ENCODE results near the gene SLC38A3.
"Not testable (repeated sequence)": the region's sequence is repeated elsewhere in the genome, so short reads cannot be mapped to it uniquely, and the experiment has no call there.

SLC38A3 gene

DNA sequence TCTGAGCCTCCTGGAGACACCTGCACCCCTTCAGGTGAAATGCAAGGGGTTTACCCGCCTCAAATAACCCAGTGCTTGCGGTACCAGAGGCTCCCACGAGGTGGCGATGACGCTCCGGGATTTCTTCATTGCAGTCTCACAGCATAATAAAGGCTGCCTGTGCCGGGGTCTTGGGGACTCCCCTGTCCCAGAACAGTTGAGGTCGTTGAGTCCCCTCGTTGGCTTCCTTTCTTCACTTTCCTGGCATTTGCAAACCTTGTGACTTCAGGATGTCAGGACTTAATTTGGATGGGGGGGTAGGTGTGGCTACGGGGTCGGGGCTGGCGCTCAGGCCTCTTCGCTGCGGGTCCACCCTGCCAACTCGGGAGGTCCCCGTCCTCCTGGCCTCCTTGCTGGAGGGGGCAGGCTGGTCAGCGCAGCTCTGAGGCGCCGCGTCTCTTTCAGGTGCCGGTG, 12.4 kb upstream of the SLC38A3 start:
- DNase-seq = peak; percentile 78

DNA sequence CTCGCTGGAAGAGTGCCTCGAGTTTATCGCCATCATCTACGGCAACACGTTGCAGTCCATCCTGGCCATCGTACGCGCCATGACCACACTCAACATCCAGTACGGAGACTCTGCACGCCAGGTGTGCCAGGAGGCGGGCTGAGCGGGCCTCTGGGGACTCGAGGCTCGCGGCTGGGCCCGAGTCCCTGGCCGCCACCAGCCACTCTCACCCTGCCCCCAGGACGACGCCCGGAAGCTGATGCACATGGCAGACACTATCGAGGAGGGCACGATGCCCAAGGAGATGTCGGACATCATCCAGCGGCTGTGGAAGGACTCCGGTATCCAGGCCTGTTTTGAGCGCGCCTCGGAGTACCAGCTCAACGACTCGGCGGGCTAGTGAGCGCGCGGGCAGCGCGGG, 11.8 kb upstream of the SLC38A3 start:
- no peak for DNase-seq

DNA sequence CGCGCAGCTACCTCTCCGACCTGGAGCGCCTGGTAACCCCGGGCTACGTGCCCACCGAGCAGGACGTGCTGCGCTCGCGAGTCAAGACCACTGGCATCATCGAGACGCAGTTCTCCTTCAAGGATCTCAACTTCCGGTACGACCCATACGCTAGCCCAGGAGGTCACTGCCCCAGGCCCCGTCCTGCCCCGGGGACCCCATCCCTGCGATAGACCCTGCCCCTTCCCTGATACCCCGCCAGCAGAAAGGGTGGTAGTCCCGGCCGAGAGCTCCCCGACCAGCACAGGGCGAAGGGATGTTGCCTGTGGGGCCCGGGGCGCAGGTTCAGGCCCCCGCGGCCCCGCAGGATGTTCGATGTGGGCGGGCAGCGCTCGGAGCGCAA, 11.3 kb upstream of the SLC38A3 start:
- DNase-seq = no peak

DNA sequence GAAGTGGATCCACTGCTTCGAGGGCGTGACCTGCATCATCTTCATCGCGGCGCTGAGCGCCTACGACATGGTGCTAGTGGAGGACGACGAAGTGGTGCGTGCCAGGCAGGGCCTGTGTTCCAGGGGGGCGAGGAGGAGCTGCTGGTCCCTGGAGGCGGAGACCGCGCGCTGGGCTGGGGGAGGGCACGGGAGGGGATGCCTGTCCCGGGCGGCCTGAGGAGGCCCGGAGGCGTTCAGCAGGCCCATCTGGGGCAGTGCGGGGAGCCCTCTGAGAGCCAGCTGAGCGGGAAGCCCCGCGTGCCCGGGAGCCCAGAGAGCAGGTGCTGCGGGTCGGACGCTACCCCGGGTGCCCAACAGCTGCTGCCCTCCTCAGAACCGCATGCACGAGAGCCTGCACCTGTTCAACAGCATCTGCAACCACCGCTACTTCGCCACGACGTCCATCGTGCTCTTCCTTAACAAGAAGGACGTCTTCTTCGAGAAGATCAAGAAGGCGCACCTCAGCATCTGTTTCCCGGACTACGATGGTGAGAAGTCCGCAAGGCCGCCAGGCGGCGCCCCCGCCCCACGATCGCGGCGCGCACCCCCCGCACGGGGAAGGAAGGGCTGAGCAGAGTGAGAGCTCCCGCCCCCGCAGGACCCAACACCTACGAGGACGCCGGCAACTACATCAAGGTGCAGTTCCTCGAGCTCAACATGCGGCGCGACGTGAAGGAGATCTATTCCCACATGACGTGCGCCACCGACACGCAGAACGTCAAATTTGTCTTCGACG, 10.8 kb upstream of the SLC38A3 start:
- DNase-seq = peak; percentile 76

DNA sequence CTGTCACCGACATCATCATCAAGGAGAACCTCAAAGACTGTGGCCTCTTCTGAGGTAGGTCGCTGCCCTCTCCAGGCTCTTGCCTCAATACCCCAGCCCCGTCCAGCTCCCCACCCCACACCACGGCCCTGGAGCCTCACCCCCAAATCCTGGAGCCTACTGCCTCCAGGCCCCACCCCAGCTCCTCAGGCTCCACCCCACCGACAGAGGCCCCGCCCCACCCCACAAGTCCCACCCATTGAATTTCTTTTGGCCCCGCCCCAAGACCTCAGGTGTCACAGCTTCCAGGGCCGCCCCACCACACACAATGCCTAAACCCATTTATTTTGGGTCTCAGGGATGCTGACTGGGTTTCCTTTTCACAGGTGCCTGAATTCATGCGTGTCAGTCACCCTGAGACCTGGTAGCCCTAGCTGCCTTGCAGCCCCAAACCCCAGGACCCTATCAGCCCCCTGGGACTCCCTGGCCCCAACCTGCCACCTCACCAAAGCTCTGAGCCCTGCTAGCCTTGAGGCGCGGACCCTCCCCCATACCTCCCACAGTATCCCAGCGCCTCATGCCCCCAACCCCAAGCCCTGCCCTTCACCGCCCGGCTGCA, 10.1 kb upstream of the SLC38A3 start:
- DNase-seq = peak; percentile 24

DNA sequence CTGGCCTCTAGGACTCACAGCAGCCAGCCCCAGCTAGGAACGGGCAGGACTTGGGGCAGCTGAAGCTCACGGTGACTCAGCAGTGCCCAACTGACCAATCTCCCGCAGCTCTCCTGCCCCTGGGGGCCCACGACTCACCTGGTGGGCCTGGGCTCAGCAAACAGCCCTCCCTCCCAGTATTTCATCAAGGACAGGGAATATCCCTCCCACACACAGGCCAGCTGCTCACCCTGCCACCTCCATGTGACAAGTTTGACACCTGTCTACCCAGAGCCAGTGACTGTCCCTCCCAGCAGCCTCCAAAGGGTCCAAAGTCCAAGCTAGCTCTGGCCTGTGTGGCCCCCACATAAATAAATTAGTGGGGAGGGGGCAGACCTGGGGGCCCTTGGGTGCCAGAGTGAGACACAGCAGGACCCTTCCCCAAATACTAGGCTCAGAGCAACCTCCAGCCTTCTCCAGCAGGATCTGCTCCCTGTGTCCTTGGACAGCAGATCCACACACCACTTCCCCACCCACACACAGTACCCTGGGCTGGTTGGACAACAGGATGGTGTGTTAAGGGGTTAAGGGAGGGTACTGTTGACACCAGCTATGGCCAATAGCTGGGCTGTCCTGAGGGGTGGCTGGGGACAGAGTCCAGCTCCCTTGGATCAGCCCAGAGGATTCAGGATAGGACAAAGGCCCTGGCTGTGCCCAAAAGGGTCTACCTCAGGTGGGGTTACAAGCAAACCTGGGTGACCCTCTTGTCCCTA, 9.4 kb upstream of the SLC38A3 start:
- no peak for DNase-seq

DNA sequence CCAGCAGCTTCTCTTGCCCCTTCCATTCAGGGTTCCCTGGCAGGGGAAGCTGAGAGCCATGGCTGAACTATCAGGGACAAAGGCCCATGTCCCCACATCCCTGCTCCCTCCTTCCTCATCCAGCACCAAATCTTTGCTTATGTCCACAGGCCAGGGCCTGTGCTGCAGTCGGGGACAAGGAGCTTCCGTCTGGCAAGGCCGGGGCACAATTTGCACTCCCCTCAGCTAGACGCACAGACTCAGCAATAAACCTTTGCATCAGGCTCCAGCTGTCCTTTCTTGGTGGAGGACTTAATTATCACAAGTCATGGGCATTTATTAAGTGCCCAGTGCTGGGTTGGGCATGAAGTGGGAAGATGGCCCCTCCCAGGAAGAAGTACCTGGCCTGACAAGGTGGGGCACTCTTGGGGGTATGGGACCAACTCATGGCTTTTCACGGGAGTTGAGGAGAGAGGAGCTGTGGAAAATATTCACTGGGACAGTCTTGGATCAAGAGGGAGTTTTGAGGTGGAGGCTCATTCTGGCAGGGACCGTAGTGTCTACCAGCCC, 8.7 kb upstream of the SLC38A3 start:
- DNase-seq = no peak

DNA sequence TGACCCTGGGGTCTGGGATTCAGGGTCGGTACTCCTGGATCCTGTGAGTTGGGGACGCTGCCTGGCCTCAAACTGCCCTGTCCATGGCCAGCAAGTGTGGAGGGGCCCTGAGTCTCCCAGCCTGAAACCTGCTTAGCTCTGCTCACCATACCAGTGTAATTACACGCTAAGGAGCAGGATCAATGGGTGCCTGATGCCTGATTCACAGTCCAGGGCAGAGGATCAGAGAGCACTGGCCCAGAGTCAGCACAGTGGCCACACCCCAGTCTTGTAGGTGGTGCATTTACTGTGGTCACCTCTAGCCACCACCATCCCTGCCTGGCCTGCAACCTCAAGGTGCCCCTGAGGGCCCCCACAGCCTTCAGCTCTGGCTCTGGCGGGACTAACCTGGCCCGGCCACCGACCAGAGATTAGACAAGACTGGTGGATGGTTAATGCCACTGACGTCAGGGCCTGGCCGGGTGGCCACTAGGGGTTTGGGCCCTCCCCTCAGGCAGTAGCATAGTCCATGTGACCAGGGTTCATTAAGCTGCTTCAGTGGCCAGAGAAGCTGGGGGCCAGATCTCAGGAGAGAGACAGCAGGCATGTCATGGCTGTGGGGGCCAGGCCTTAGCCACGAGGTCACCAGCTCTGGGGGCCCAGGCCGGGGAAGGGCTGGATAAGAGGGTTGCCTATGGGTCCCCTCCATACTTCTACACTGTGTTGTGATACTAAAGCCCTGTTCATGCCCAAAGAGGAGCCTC, 3.3 kb upstream of the SLC38A3 start:
- DNase-seq = no peak

DNA sequence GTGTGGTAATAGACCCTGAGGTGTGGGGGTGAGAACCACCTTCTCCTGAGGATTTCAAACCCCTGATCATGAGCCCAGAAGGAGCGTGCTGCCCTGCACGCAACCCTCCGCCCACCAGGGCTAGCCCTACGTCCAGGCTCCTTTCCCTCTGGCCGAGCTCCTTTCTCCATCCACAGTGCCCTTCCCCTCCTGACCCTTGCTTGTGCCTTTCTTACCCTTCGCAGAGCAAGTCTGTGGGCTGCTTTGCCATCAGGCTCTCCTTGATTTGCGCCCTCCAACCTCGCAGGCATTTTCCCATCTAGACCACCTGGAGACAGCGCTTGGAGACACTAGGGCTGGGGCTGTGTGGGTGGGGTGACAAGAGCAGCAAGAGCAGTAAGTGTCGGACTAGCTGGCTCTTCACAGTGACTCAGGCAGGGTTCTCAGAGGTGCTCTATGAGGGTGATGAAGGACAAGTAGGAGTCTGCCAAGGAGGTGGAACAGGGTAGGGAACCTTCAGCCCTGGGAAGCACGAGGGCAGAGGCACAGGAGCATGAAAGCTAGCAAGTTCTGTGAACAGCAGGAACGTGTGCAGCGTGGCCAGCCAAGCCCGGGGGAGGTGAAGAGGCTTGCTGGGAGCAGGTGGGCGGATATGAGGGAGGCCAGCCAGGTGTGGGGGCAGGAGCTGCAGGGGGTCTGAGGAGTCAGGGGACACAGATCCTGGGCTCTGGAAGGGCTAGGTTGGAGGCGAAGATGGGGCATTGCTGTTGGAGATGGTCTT, 2.5 kb upstream of the SLC38A3 start:
- no peak for DNase-seq

DNA sequence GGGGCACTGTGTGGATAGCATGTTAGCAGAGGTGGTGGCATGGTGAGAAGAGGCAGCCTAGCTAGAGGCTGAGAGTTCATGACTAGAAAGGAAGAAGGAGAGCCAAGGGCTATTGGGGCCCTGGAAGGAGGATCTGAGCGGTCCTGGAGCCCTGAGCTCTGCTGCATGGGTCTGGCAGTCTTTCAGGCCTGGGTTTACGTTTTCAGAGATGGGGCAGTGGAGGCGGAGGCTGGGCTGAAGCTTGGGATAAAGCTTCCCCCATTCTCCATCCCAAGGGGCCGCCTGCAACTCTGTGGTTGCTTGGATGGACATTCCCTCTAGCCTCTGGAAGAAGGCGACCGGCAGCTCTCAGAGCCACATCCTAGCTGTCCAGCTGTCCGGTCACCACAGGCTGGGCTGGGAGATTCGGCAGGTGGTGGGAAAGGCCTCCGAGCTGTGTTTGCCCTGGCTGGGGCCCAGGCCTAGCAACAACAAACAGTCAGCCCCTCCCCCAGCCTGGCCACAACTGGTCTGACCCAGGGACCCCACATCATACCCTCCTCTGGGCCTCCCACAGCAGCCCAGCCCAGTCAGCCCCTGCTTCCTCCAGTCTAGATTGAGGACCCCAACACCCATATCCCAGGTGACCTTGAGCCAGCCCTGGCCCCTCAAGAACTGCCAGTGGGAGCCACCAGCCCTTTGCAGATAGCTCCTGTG, 1.8 kb upstream of the SLC38A3 start:
- no peak for DNase-seq

DNA sequence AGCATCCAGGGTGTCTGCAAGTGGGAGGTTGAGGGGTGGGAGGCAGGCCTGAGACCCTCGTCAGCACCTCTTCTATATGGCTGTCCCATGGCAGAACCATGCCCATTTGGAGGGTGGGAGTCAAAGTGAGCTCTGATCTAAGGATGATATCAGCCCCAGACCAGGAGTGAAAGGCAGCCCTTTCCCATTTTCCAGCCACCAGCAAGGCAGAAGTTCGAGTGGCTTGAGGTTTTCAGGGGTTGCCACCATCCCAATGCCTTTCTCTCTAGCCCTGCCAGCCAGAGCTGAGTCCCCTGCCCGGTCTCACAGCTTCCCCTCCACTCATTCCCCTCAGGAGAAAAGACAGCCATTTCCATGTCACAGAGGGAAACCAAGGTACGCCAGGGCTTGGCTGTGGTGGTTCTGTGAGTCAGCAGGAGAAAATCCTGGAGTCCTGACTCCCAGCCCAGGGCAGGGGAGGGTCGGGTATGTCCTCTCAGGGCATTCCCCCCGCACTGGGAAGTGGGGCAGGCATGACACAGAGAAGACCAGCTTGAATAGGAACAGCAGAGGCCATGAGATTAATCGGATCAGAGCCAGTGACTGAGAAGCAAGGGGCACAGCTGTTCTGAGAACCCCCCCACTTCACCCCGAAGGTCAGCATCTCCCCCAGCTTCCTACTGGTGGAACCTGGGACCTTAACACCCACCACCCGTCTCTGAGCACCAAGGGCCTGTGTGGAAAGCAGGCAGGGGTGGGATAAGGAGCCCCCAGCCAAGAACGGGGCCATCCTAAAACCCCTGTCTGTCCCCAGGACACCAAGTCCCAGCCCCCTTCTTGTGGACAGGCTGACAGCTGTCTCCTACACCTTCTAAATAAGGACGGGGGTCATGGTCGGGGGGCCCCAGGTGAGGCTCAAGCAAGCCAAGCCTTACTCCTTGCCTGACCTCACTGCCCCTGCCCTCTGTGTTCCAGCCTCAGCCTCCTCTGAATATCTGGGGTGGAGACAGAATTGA, 965 bp upstream of the SLC38A3 start:
- no peak for DNase-seq

DNA sequence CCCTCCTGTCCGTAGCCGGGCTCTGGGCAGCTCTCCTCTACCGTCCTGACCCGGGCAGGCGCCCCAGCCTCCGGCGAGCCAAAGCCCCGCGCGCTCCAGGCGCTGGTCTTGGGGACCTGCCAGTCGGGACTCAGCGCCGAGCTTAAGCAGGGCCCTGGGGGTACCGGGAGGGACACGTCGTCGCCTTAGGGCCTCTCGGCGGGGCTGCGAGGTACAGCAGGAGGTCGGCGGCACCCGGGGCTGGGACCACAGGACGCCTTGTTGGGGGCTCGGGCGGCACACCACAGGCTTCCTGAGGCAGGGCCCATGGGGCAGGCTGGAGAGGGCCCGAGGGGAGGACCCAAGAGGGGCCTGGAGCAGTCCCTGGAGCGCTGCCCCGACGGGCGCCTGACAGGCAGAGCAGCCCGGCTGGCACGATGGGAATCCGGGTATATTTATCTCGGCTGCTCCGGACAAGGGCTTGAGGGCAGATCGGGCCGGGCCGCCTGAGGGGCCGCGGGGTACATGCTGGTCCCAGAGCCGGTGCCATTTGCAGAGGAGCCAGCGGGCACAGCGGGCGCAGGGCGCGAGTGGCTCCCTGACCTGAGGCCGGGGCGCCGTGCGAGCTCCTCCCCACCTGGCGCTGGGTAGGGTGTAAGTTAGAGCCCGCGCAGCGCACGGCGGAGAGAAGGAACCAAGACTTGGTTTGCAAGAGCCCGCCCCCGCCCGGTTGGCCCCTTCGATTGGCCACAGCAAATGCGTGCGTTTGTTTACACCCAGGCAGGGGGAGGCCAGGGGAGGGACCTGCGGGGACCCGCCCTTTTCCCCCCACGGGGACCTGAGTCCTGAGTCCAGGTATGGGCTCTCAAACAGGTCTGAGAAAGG, 574 bp downstream of the SLC38A3 start:
- peak; percentile 11 for DNase-seq

DNA sequence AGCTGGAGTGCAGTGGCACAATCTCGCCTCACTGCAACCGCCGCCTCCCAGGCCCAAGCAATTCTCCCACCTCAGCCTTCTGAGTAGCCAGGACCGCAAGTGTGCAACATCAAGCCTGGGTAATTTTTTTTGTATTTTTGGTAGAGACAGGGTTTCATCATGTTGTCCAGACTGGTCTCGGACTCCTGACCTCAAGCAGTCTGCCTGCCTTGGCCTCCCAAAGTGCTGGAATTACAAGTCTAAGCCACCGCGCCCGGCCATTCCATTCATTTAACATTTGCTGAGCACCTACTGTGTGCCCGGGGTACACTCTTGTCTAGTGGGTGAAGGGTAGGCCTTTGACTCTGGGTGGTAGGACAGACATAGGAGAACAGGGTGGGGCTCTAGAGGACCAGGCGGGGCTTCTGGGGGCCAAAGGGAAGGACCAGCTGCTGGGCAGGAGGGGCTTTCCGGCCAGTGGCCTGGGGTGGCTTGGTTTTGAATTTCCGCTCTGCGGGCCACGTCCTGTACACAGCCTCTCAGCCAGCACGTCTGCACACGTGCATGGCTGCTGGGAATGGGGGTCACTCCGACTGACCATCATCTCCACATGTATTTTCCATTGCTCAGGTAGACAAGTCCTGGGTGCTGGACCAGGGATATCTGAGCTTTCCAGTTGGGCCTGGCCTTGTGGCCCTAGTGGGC, 2.4 kb downstream of the SLC38A3 start:
- DNase-seq = no peak

DNA sequence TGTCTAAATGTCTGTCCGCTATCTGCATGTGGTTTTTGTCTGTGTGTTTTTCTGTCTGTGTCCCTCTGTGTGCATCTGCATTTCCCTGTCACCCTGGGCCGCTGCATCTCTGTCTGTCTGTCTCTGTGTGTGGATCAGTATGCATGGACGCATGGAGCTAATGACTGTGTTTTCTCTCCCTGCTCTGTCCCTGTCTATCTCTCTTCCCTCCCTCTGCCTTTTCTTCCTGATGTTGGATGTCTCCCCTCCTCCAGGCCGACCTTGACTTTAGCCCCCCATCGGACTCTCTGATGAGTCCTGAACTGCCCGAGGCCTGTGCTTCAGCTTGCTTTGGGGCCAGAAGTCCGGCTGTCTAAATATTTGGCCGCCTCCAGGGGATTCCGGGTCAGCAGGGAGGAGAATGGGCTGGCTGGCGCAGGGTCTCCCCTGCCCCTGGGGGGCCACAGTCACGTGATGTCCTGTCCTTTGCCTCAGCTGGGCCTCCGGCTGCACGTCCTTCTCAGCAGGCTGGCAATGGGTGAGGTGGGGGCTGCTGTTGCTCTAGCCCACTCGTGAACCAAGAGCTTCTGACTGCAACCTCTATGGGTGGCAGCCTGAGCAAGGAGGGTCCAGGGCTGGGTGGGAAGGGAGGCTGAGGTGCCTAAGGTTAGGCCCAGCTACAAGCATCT, 3.7 kb downstream of the SLC38A3 start:
- no peak for DNase-seq

DNA sequence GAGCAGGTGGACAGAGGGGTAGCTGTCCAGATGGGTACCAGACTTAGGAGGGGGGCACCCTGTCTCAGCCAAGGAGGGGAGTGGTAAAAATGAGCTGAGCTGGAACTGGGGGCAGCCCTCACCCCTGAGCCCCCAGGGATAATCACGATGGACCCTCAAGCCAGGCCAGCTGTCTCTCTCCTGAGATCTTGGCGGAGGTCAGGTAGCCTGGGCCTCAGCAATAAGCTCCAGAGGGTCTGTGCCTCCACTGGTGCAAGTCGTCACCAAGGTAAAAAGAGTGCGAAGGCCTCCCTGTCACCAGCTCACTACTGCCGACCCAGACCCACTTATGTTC, 5.1 kb downstream of the SLC38A3 start:
- DNase-seq = no peak

DNA sequence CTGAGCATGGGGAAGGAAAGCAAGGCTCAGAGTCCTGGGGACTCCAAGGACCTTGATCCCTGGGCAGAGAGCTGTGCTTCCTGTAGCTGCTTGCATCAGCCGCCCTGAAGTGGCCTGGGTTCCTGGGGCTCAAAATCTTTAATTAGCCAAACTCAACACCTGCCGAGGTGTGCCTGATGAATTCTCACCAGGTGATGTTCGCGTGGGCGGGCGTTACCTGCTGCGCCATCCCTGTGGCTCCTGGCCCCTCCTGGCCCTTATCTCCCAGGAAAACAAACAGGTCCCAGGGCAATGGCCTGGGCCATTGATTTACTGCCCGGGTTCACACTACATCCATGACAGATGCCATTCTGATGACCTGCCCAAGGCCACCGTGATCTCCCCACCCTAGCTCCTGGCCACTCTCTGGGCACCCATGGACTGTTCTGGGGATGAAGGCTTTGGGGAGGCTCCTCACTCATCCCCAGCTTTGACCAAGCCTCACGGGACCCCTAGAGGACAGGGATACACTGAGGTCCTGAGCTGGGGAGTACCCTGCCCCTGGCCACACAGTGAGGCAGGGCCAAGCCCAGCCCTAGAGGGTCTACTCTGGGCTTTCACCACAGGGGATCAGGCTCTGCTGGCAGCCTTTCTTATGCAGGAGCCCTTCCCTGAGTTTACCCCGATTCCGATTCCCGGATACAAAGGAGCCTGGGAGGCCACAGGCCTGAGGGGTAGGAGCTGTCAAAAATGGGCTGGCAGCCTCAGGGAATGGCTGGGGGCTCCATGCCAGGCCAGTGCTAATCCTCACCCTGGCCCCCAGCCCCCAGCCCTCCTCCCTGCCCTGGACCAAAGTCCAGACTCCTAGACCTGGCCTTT, 5.7 kb downstream of the SLC38A3 start:
- DNase-seq = no peak

DNA sequence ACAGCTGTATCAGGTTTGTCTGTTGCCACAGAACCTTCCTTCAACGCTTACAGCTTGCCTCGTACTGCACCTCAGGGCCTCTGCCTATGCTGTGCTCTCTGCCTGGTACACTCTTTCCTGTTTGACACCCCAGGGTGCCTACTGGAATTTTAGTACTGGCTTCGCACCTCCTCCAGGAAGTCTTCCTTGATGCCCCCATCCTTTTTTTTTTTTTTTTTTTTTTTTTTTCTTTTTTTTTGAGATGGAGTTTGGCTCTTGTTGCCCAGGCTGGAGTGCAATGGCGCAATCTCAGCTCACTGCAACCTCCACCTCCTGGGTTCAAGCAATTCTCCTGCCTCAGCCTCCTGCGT, 6.3 kb downstream of the SLC38A3 start:
- not testable (repeated sequence) for DNase-seq
